HFF-Myc (cell line): ENCODE measurements around the gene ARID2.

ENCODE experiments used
- DNase-seq: peaks from one replicate; pipeline ENCODE4 v3.0.0-alpha.2; 2011; ENCODE audit warnings: low read depth; ENCODE audit errors: extremely low read depth
- H3K4me3 ChIP-seq: replicated peaks from 2 replicates; pipeline ENCODE4 v1.5.1; 2011; ENCODE audit warnings: low read depth, mild to moderate bottlenecking, control low read depth, low read length
- TF ChIP-seq, protein P1 (sequence below): IDR thresholded peaks from 2 replicates; pipeline ENCODE4 v1.5.1; 2012; ENCODE audit warnings: mild to moderate bottlenecking, low read depth, low read length, control low read depth; ENCODE audit errors: missing control alignments

ARID2 gene

DNA sequence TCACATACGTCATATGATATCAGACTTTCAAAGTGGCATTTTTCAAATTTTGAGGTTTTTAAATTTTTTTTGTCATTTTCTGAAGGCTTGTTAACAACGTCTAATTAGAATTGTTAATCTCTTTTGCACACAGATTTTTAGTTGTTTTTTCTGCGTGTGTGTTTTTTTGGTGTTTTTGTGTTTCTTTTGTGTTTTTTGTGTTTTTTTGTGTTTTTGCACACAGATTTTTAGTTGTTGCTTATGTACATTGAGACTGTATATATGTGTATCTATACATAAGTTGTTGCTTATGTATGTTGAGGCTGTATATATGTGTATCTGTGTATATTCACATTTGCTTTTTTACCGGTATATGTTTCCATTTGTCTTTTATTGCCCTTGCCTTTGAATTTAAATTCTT lies 30.8 kb downstream of the ARID2 start:
- DNase-seq, result no peak
- TF ChIP-seq, protein P1, sequence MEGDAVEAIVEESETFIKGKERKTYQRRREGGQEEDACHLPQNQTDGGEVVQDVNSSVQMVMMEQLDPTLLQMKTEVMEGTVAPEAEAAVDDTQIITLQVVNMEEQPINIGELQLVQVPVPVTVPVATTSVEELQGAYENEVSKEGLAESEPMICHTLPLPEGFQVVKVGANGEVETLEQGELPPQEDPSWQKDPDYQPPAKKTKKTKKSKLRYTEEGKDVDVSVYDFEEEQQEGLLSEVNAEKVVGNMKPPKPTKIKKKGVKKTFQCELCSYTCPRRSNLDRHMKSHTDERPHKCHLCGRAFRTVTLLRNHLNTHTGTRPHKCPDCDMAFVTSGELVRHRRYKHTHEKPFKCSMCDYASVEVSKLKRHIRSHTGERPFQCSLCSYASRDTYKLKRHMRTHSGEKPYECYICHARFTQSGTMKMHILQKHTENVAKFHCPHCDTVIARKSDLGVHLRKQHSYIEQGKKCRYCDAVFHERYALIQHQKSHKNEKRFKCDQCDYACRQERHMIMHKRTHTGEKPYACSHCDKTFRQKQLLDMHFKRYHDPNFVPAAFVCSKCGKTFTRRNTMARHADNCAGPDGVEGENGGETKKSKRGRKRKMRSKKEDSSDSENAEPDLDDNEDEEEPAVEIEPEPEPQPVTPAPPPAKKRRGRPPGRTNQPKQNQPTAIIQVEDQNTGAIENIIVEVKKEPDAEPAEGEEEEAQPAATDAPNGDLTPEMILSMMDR, result no peak
- no peak overlapping the region for H3K4me3 ChIP-seq

DNA sequence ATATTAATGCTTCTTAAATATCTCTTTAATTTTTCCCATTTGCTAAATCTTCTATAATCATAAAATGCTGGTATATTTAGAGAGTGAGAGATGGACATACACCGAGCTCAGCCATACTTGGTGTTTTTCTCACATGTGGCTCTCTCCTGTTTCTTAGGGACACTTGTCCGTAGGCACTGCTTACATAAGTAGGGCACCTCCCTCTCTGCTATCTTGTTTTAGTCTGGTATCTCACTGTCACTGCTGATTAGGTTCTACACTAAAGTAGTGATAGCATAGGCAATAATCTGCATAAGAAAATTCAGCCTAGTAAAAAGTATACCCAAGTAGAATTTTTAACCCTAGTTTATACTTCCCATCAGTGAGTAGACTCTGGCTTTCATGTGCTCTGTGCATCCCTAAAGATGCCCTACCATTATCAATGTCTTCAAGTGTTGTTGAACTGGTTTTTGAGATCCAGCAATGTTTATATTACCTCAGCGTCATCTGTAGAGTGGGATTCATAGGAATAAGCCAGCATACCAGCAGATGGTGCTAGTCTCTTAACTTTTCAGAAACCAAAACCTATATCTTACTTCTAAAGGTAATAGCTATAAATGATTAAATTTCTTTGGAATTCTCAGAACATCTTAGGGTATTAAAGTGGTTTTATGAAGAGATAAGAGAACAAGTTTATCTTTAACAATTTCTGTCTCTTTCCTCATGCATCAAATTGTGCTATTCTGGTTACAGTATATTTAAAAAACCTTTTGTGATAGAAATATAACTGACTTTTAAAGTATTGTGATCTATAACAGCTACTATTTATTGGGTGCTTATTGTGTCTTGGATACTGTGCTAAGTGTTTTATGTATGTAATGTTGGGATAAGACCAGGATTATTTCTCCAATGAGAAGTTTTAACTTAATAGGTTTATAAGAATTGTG lies 32.9 kb downstream of the ARID2 start:
- TF ChIP-seq, protein P1, result peak; percentile 58
- no peak overlapping the region for H3K4me3 ChIP-seq
- peak; percentile 29 for DNase-seq

DNA sequence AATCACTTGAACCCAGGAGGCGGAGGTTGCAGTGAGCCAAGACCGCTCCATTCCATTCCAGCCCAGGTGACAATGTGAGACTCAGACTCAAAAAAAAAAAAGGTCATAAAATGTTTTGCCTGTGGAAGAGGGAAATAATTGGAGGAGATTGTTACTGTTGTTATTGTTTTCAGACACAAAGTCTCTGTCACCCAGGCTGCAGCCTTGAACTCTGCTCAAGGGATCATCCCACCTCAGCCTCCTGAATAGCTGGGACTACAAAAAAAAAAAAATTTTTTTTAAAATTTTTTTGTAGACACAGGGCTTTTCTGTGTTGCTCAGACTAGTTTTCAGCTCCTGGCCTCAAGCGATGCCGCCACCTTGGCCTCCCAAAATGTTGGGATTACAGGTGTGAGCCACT lies 33.9 kb downstream of the ARID2 start:
- no peak overlapping the region for H3K4me3 ChIP-seq
- no peak for DNase-seq
- TF ChIP-seq, protein P1, result no peak

DNA sequence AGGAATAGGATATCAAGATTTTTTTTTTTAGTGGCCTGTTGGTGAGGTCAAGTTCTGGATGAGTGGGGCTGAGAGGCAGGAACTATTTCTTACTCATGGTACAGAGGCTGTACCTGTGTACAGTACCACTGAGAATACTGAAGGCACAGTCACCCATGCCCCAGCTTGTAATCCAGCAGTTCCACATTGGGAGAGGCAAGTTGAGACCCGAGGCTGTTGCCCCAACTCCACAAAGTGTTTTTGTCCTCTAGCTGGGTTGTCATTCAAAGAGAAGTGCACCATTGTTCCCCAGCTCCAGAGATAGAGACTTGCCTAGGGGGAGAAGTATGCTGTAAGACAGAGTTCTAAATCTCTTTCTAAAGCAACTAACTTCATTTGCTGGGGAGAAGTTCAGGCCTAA lies 38.7 kb downstream of the ARID2 start:
- DNase-seq, result no peak
- TF ChIP-seq, protein P1, result no peak

DNA sequence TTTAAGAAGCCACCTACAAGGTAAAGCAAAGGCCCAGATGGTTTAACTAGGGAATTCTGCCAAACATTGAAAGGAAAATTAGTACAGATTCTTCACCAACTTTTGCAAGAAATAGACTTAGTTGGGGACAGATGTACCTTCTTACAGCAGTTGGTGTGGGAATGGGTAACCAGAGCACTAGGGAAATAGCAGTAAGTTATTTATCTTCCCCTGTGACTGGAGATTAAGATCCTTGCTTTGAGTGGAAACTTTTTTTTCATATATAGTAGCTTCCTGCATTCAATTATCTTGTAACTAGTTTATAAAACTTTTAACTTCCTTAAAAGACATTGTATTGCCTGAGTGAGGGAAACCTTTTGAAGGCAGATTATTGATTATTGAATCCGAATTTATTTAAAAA lies 44.2 kb downstream of the ARID2 start:
- no peak overlapping the region for H3K4me3 ChIP-seq
- no peak for DNase-seq
- TF ChIP-seq, protein P1, result no peak

More for the DNA sequence above, 38.7 kb downstream of the ARID2 start:
- H3K4me3 ChIP-seq, result no peak overlapping the region

DNA sequence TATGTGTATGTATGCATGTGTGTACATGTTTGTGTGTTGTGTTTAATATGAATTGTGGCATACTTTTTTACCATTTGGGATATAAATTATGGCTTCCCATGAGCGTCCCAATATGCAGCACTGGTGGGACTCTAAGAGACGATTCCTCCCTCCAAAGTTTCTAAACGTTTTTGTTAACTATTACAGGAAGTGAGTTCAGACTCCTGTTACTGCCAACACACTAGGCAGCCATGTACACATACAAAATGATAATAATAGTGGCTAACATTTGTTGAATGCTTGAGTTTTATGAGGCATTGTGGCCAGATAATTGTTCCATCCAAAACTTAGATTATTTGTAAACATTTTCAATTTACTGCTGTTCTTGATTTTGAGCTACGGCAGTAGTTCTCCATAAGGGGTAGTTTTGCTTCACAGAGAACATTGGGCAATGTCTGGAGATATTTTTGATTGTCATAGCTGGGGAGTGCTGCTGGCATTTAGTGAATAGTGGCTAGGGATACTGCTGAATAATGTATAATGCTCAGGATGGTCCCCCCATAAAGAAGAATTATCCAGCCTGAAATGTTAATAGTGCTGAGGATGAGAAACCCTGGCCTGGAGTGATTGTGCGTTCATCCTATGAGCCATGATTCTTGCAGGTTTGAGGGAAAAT lies 45.1 kb downstream of the ARID2 start:
- no peak for DNase-seq
- no peak overlapping the region for H3K4me3 ChIP-seq
- TF ChIP-seq, protein P1, result no peak
